ENCODE data around the gene CCNY. TPM values are rescaled to one million over a fixed set of nuclear protein-coding genes. Genes with fewer than 3 reads are reported as not detected.

The CCNY gene
- total and polyA plus RNA-seq, 2 donors (not counting 1 experiment from before 2014, with no cell fraction given), result 34.1 to 64.9 TPM

GRCh38 chr10:35412003-35412723 is 75.9 kb downstream of the CCNY start:
- no peaks in the 10 kb centered on the region for H3K9me3 Mint-ChIP-seq (ENCODE audit: insufficient read depth)
- peaks cover 67% of the 10 kb centered on the region for H3K79me2 ChIP-seq (ENCODE audit: control insufficient read depth, insufficient read depth, low read length)
- ChIA-PET CTCF (no interaction called here), POLR2A (no interaction called here)
- H3K27me3 ChIP-seq (replicated peaks in 1 of 4; ENCODE audit: control extremely low read depth in 1 of 4, control insufficient read depth in 3 of 4, insufficient read depth in 4 of 4, low read length in 3 of 4), result no peaks in the 10 kb centered on the region
- intact Hi-C loops (cut with micrococcal nuclease), result loop anchor here (10.0 kb wide), 1 partner anchor 93 kb away; no protein-coding TSS in a partner anchor
- no peak overlapping the region for H3K4me3 ChIP-seq (ENCODE audit: control extremely low read depth in 1 of 5, extremely low read depth in 1 of 5, insufficient read depth in 1 of 5, low read depth in 2 of 5, low read length in 4 of 5)
- no peak overlapping the region for H3K4me2 ChIP-seq (replicated peaks; ENCODE audit: low read depth, low read length, poor library complexity, severe bottlenecking)
- no peak overlapping the region for H3K9ac ChIP-seq (ENCODE audit: low read length)
- WGBS (ENCODE audit: insufficient coverage), result 100% methylated on average over 1 of the region's 4 CpGs
- H2AFZ ChIP-seq (ENCODE audit: insufficient read depth, low read depth, low read length, poor library complexity, severe bottlenecking), result no peak overlapping the region
- peaks cover 6 to 19% of the 10 kb centered on the region in 2 donors for H3K4me1 ChIP-seq (ENCODE audit: control insufficient read depth in 2 of 2, insufficient read depth in 2 of 2, low read length in 2 of 2)
- H3K27me3 Mint-ChIP-seq, result no peaks in the 10 kb centered on the region
- H3K36me3 ChIP-seq (replicated peaks in 1 of 2; ENCODE audit: control extremely low read depth in 1 of 2, control insufficient read depth in 1 of 2, extremely low read depth in 1 of 2, insufficient read depth in 2 of 2, low read length in 1 of 2), result no peaks in the 10 kb centered on the region
- H3K27ac ChIP-seq (ENCODE audit: low read length in 2 of 2), result no peak overlapping the region
- DNase-seq (no peak), ATAC-seq (ENCODE audit: low read depth) (no peak)
- H4K20me1 ChIP-seq (ENCODE audit: control insufficient read depth, insufficient read depth, low read length, poor library complexity, severe bottlenecking), result peaks cover 52% of the 10 kb centered on the region
- TF ChIP-seq EZH2 (IDR thresholded peaks at IDR 0.05; ENCODE audit: borderline replicate concordance, insufficient read depth, low read depth, low read length, poor library complexity, severe bottlenecking) (no peak), CTCF (IDR thresholded peaks at IDR 0.05) (no peak)
- no peak overlapping the region for H3K4me3 Mint-ChIP-seq
- no peak overlapping the region for H3K27ac Mint-ChIP-seq
- no peaks in the 10 kb centered on the region for H3K9me3 ChIP-seq (ENCODE audit: control extremely low read depth in 1 of 3, control insufficient read depth in 2 of 3, insufficient read depth in 1 of 3, low read length in 2 of 3)
- H3K4me1 Mint-ChIP-seq, result peaks cover 65% of the 10 kb centered on the region

GRCh38 chr10:35412900-35413491 is 76.7 kb downstream of the CCNY start:
- no peak overlapping the region for H3K27ac ChIP-seq (ENCODE audit: low read length in 2 of 2)
- Mint-ChIP-seq H3K9me3 (ENCODE audit: insufficient read depth) (no peaks in the 10 kb centered on the region), H3K27me3 (no peaks in the 10 kb centered on the region), H3K4me1 (peaks cover 63% of the 10 kb centered on the region), H3K27ac (no peak overlapping the region), H3K4me3 (no peak overlapping the region)
- H3K79me2 ChIP-seq (ENCODE audit: control insufficient read depth, insufficient read depth, low read length), result peaks cover 65% of the 10 kb centered on the region
- H3K36me3 ChIP-seq (replicated peaks in 1 of 2; ENCODE audit: control extremely low read depth in 1 of 2, control insufficient read depth in 1 of 2, extremely low read depth in 1 of 2, insufficient read depth in 2 of 2, low read length in 1 of 2), result no peaks in the 10 kb centered on the region
- peaks cover 6 to 19% of the 10 kb centered on the region in 2 donors for H3K4me1 ChIP-seq (ENCODE audit: control insufficient read depth in 2 of 2, insufficient read depth in 2 of 2, low read length in 2 of 2)
- no peak overlapping the region for H3K4me2 ChIP-seq (replicated peaks; ENCODE audit: low read depth, low read length, poor library complexity, severe bottlenecking)
- peaks cover 53% of the 10 kb centered on the region for H4K20me1 ChIP-seq (ENCODE audit: control insufficient read depth, insufficient read depth, low read length, poor library complexity, severe bottlenecking)
- ChIA-PET POLR2A (no interaction called here), CTCF (no interaction called here)
- 89% methylated on average over 3 of the region's 4 CpGs for WGBS (ENCODE audit: insufficient coverage)
- TF ChIP-seq EZH2 (IDR thresholded peaks at IDR 0.05; ENCODE audit: borderline replicate concordance, insufficient read depth, low read depth, low read length, poor library complexity, severe bottlenecking), result no peak
- no peak for TF ChIP-seq CTCF (IDR thresholded peaks at IDR 0.05)
- no peaks in the 10 kb centered on the region for H3K27me3 ChIP-seq (replicated peaks in 1 of 4; ENCODE audit: control extremely low read depth in 1 of 4, control insufficient read depth in 3 of 4, insufficient read depth in 4 of 4, low read length in 3 of 4)
- no peak overlapping the region for H3K4me3 ChIP-seq (ENCODE audit: control extremely low read depth in 1 of 5, extremely low read depth in 1 of 5, insufficient read depth in 1 of 5, low read depth in 2 of 5, low read length in 4 of 5)
- ATAC-seq (ENCODE audit: low read depth) (no peak), DNase-seq (no peak)
- H3K9me3 ChIP-seq (ENCODE audit: control extremely low read depth in 1 of 3, control insufficient read depth in 2 of 3, insufficient read depth in 1 of 3, low read length in 2 of 3), result no peaks in the 10 kb centered on the region
- intact Hi-C loops (cut with micrococcal nuclease), result loop anchor here (10.0 kb wide), 1 partner anchor 92 kb away; no protein-coding TSS in a partner anchor
- H3K9ac ChIP-seq (ENCODE audit: low read length), result no peak overlapping the region
- no peak overlapping the region for H2AFZ ChIP-seq (ENCODE audit: insufficient read depth, low read depth, low read length, poor library complexity, severe bottlenecking)
